Type B pancreatic cell (in vitro differentiated cells): ENCODE data around the gene CREB5. TPM values are rescaled to one million over a fixed set of nuclear protein-coding genes. Genes with fewer than 3 reads are reported as not detected.

ENCODE experiments used
- DNase-seq: peaks from one replicate; pipeline ENCODE4 v3.0.0; 2021; ENCODE audit warnings: mixed read lengths; ENCODE audit not compliant: unreplicated experiment; ENCODE audit errors: extremely low spot score
- H3K27ac Mint-ChIP-seq: 2 replicates; pipeline ENCODE4 v1.8.0; 2021; ENCODE audit warnings: mild to moderate bottlenecking, mixed read lengths
- H3K27me3 Mint-ChIP-seq: 2 replicates; pipeline ENCODE4 v1.8.0; 2021; ENCODE audit warnings: mixed read lengths
- H3K36me3 Mint-ChIP-seq: 2 replicates; pipeline ENCODE4 v1.8.0; 2021; ENCODE audit warnings: mixed read lengths
- H3K4me1 Mint-ChIP-seq: one replicate; pipeline ENCODE4 v1.8.0; 2021; ENCODE audit warnings: mixed read lengths; ENCODE audit not compliant: unreplicated experiment
- H3K4me3 Mint-ChIP-seq: 2 replicates; pipeline ENCODE4 v1.8.0; 2021; ENCODE audit warnings: mild to moderate bottlenecking, mixed read lengths
- H3K9me3 Mint-ChIP-seq: 2 replicates; pipeline ENCODE4 v1.8.0; 2021; ENCODE audit warnings: mixed read lengths
- total RNA-seq: library from RNA; stranded (reverse); gene quantifications from 2 replicates; pipeline ENCODE4 v1.2.1, GENCODE V29; 2021; ENCODE audit warnings: low replicate concordance
- TF ChIP-seq, protein P1 (sequence below): fragments of 200-600 bp; sonication (generic); conservative IDR thresholded peaks from 2 replicates; pipeline ENCODE4 v1.5.0; 2021; ENCODE audit warnings: antibody characterized with exemption, mild to moderate bottlenecking

The CREB5 gene
- total RNA-seq, 1 donor from 2014 or later = 31.0 TPM

DNA sequence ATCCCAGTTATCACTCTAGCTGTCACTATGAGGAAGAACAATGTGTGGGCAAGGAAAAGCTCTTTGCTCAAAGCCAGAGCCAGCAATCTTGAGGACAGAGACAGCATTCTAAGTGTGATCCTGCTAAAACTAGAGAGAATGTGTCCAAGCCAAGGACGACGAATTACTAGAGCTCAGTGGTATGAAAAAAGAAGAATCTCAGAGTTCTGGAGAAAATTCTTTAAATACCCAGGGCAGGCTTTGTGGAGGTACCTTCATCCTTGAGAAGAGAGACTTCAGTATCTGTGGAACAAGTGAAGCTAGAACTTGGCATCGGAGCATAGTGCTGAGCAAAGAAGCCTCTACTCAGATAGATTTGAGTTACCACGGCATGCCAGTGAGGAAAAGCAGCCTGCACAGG is 336.0 kb downstream of the CREB5 start:
- Mint-ChIP-seq H3K4me1 (peaks cover 25% of the 10 kb centered on the region), H3K9me3 (no peaks in the 10 kb centered on the region), H3K27ac (no peak overlapping the region), H3K4me3 (no peak overlapping the region), H3K36me3 (peaks cover 4% of the 10 kb centered on the region), H3K27me3 (peaks cover 14% of the 10 kb centered on the region)
- no peak for DNase-seq
- TF ChIP-seq, protein P1, sequence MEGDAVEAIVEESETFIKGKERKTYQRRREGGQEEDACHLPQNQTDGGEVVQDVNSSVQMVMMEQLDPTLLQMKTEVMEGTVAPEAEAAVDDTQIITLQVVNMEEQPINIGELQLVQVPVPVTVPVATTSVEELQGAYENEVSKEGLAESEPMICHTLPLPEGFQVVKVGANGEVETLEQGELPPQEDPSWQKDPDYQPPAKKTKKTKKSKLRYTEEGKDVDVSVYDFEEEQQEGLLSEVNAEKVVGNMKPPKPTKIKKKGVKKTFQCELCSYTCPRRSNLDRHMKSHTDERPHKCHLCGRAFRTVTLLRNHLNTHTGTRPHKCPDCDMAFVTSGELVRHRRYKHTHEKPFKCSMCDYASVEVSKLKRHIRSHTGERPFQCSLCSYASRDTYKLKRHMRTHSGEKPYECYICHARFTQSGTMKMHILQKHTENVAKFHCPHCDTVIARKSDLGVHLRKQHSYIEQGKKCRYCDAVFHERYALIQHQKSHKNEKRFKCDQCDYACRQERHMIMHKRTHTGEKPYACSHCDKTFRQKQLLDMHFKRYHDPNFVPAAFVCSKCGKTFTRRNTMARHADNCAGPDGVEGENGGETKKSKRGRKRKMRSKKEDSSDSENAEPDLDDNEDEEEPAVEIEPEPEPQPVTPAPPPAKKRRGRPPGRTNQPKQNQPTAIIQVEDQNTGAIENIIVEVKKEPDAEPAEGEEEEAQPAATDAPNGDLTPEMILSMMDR = no peak

DNA sequence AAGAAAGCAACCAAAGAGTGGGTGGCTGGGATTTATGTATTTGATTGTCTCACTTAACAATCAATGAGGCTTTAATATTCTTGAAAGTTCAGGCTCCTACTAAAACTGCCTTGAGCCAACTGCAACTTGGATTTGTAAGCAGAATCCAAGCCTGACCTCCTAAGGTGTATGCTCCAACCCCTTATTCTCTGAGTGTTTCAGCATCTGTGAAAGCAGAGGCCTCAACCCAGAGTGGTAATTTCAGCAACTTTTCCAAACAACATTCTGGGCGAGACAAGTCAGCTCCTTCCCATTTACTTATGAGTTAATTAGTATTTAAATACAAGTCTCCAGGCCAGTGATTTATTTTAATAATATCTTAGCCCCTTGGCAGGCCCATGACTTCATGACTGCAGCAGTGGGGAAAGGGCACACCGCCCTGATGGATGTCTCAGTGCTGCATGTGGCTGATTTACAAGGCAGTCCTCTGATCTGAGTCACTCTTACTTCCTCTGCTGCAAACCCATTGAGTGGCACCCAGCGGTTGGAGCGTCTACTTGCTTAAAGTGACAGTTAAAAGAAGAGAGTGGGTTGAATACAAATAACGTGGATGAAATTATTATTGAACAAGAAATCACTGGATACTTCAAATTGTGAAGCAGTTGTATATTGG is 336.7 kb downstream of the CREB5 start:
- Mint-ChIP-seq H3K36me3 (peaks cover 4% of the 10 kb centered on the region), H3K4me1 (peaks cover 25% of the 10 kb centered on the region), H3K27ac (no peak overlapping the region), H3K4me3 (no peak overlapping the region), H3K9me3 (no peaks in the 10 kb centered on the region), H3K27me3 (peaks cover 14% of the 10 kb centered on the region)
- DNase-seq = no peak
- TF ChIP-seq, protein P1 = no peak

DNA sequence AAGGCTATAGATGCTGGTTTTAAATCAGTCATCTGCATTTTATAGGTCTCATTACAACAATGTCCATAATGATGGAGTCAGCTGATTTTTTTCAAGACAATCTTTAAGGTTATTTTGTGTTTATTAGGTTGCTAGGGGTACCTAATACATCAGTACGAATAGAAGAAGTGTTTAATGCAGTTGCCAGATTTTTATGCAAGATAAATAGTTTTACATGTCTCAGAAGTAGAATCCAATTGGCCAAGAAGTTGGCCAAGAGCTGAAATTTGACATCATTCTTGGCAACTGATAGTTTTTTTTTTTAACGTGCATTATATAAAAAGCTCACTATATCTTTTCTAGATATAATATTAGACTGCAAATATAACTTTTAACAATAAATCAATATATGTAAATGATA is 337.3 kb downstream of the CREB5 start:
- TF ChIP-seq, protein P1 = no peak
- no peaks in the 10 kb centered on the region for H3K9me3 Mint-ChIP-seq
- no peak for DNase-seq
- H3K27me3 Mint-ChIP-seq = peaks cover 14% of the 10 kb centered on the region
- no peak overlapping the region for H3K27ac Mint-ChIP-seq
- H3K4me1 Mint-ChIP-seq = peaks cover 25% of the 10 kb centered on the region
- H3K4me3 Mint-ChIP-seq = no peak overlapping the region
- peaks cover 4% of the 10 kb centered on the region for H3K36me3 Mint-ChIP-seq

DNA sequence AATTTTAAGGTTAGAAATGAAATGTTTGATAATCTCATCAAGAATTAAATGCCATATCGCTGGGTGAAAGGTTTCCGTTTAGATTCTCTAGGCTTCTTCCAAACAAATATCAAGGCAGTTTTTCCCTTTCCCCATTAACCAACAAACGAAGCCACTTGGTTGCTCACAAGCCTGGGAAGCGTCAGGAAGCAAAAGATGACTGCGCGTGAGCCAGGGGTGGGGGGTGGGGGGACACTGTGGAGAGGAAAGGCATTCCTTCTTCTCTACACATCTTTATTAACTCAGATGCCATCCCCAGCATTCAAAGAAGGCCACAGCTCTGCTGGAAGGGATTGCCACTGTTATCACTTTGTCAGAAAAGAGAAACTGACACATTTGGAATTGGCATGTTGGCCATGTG is 338.7 kb downstream of the CREB5 start:
- Mint-ChIP-seq H3K4me1 (peaks cover 25% of the 10 kb centered on the region), H3K4me3 (no peak overlapping the region), H3K9me3 (no peaks in the 10 kb centered on the region), H3K27ac (no peak overlapping the region), H3K27me3 (peaks cover 10% of the 10 kb centered on the region), H3K36me3 (peaks cover 4% of the 10 kb centered on the region)
- no peak for DNase-seq
- TF ChIP-seq, protein P1 = no peak

DNA sequence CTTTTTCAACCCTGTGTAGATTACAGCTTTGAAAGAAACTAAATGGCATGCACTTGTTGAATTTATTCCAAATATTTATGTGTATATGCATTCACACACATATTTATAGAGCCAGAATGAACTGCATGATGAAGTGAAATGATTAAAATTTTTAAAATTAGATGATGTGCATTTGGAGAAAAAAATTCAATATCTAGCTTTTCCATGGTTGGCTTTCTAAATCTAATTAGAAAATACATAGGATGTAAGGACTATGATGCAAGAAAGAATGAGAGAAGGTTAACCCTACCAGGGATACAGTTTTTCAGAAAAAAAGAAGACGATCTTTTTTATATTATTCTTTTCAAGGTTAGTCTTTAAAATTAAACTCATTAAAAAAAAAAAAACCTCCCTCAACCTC is 341.3 kb downstream of the CREB5 start:
- H3K4me1 Mint-ChIP-seq = peaks cover 12% of the 10 kb centered on the region
- peaks cover 4% of the 10 kb centered on the region for H3K36me3 Mint-ChIP-seq
- no peaks in the 10 kb centered on the region for H3K9me3 Mint-ChIP-seq
- no peak overlapping the region for H3K27ac Mint-ChIP-seq
- H3K4me3 Mint-ChIP-seq = no peak overlapping the region
- peaks cover 3% of the 10 kb centered on the region for H3K27me3 Mint-ChIP-seq
- TF ChIP-seq, protein P1 = no peak
- no peak for DNase-seq
